HCT116 (cell line): ENCODE data around the gene STT3B.

Experiments used
- CEBPB ChIP-seq: IDR thresholded peaks from 2 replicates; pipeline ENCODE4 v1.6.1; 2012; ENCODE audit warnings: low read depth
- ELF1 ChIP-seq: IDR thresholded peaks from 2 replicates; pipeline ENCODE4 v1.6.1; 2012; ENCODE audit warnings: low read depth, borderline replicate concordance
- EZH2 ChIP-seq: fragments of 200-600 bp; sonication (generic); IDR thresholded peaks from 2 replicates; pipeline ENCODE4 v1.6.1; 2017; ENCODE audit warnings: antibody characterized with exemption, mixed run types
- JUND ChIP-seq: IDR thresholded peaks from 2 replicates; pipeline ENCODE4 v1.6.1; 2012
- POLR2A ChIP-seq: IDR thresholded peaks from 2 replicates; pipeline ENCODE4 v1.7.0; 2011; ENCODE audit warnings: borderline replicate concordance; ENCODE audit not compliant: insufficient read depth, insufficient read length; ENCODE audit errors: extremely low read depth
- POLR2AphosphoS5 ChIP-seq: IDR thresholded peaks from 2 replicates; pipeline ENCODE4 v1.6.1; 2011; ENCODE audit warnings: mild to moderate bottlenecking, low read depth, low read length, moderate library complexity
- RAD21 ChIP-seq: IDR thresholded peaks from 2 replicates; pipeline ENCODE4 v1.6.1; 2012; ENCODE audit warnings: low read depth, mild to moderate bottlenecking
- SIN3A ChIP-seq: IDR thresholded peaks from 2 replicates; pipeline ENCODE4 v1.6.1; 2012; ENCODE audit warnings: low read depth
- SP1 ChIP-seq: IDR thresholded peaks from 2 replicates; pipeline ENCODE4 v1.6.1; 2012; ENCODE audit warnings: low read depth
- SRF ChIP-seq: IDR thresholded peaks from 2 replicates; pipeline ENCODE4 v1.6.1; 2012; ENCODE audit warnings: low read depth
- TF ChIP-seq, protein P1 (sequence below), 3 experiments: fragments of 200-600 bp in 1 of 3; sonication (generic) in 1 of 3; IDR thresholded peaks in 2 of 3; conservative IDR thresholded peaks in 1 of 3; 2 replicates each; pipeline ENCODE4 v1.5.1; 2012 to 2017; ENCODE audit warnings: low read depth in 2 of 3, low read length in 2 of 3, antibody characterized with exemption in 1 of 3, borderline replicate concordance in 1 of 3, control low read depth in 1 of 3, mild to moderate bottlenecking in 1 of 3, mixed read lengths in 1 of 3, mixed run types in 1 of 3, moderate library complexity in 1 of 3; ENCODE audit not compliant: insufficient read depth in 1 of 3

DNA sequence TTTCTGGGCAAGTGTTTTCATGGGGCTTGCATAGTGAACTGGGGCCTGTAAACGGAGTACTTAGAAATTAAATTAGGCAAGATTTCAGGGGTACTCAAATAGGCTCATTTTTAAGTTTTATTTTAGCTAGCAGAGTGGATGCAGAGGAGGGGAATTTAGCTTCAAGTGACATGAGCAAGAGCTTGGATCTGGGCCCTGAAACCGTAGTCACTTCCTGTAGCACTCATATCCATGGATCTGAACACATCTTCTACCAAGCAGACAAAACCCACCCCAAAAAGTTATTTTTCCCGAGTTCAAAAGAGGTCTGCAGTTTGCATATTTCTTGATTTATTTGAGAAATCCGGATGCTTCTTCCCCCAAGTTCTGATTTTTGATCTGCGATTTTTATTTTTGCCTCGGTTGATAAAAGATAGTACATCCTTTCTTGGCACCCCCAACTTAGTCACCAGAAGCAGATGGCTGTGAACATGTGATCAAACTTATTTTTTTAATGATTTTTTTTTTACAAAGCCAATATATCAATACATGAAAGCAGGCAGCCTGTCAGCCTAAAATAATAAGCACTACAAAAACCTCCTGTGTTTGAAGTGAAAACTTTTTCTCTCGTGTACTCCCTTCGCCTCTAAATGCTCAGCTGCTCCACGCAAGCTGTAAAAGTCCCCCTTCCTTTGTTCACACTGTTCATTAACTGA is 36.6 kb upstream of the STT3B start:
- no peak for TF ChIP-seq CEBPB
- no peak for TF ChIP-seq SP1
- TF ChIP-seq, protein P1, sequence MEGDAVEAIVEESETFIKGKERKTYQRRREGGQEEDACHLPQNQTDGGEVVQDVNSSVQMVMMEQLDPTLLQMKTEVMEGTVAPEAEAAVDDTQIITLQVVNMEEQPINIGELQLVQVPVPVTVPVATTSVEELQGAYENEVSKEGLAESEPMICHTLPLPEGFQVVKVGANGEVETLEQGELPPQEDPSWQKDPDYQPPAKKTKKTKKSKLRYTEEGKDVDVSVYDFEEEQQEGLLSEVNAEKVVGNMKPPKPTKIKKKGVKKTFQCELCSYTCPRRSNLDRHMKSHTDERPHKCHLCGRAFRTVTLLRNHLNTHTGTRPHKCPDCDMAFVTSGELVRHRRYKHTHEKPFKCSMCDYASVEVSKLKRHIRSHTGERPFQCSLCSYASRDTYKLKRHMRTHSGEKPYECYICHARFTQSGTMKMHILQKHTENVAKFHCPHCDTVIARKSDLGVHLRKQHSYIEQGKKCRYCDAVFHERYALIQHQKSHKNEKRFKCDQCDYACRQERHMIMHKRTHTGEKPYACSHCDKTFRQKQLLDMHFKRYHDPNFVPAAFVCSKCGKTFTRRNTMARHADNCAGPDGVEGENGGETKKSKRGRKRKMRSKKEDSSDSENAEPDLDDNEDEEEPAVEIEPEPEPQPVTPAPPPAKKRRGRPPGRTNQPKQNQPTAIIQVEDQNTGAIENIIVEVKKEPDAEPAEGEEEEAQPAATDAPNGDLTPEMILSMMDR (IDR thresholded peaks at IDR 0.05 in 2 of 3, conservative IDR thresholded peaks at IDR 0.05 in 1 of 3; ENCODE audit: borderline replicate concordance in 1 of 3, insufficient read depth in 1 of 3, low read depth in 2 of 3, low read length in 2 of 3) = no peak
- no peak for TF ChIP-seq EZH2
- no peak for TF ChIP-seq ELF1
- TF ChIP-seq POLR2A = no peak
- TF ChIP-seq POLR2AphosphoS5 = no peak
- no peak for TF ChIP-seq SIN3A
- TF ChIP-seq RAD21 = no peak
- TF ChIP-seq JUND = no peak
- TF ChIP-seq SRF = no peak
